H9 (cell line): ENCODE data around the gene ARID3A. TPM values are rescaled to one million over a fixed set of nuclear protein-coding genes. Genes with fewer than 3 reads are reported as not detected.

Experiments used
- DNase-seq: peaks from one replicate; pipeline ENCODE4 v3.0.0-alpha.2; 2017
- H2AFZ ChIP-seq: one replicate; pipeline ENCODE4 v1.6.1; 2013; ENCODE audit warnings: mild to moderate bottlenecking, low read length, control low read depth, moderate library complexity
- H2AK5ac ChIP-seq: 2 replicates; pipeline ENCODE4 v1.6.1; 2013; ENCODE audit warnings: low read length, control low read depth, mixed read lengths; ENCODE audit not compliant: insufficient read length
- H2BK120ac ChIP-seq: one replicate; pipeline ENCODE4 v1.6.1; 2013; ENCODE audit warnings: low read depth, mild to moderate bottlenecking, low read length, control low read depth, inconsistent platforms; ENCODE audit not compliant: poor library complexity, severe bottlenecking
- H2BK12ac ChIP-seq: 2 replicates; pipeline ENCODE4 v1.6.1; 2013; ENCODE audit warnings: low read length, control low read depth, mixed read lengths, low read depth; ENCODE audit not compliant: insufficient read length
- H2BK15ac ChIP-seq: 2 replicates; pipeline ENCODE4 v1.6.1; 2013; ENCODE audit warnings: low read depth, low read length, control low read depth
- H2BK20ac ChIP-seq: one replicate; pipeline ENCODE4 v1.6.1; 2013; ENCODE audit warnings: low read depth, mild to moderate bottlenecking, low read length, control low read depth, inconsistent platforms; ENCODE audit not compliant: poor library complexity, severe bottlenecking
- H2BK5ac ChIP-seq: 2 replicates; pipeline ENCODE4 v1.6.1; 2013; ENCODE audit warnings: low read length, control low read depth, mixed read lengths; ENCODE audit not compliant: insufficient read length
- H3K14ac ChIP-seq: 2 replicates; pipeline ENCODE4 v1.6.1; 2013; ENCODE audit warnings: low read length, control low read depth; ENCODE audit not compliant: insufficient read depth
- H3K18ac ChIP-seq: 2 replicates; pipeline ENCODE4 v1.6.1; 2013; ENCODE audit warnings: low read depth, mild to moderate bottlenecking, mixed read lengths, low read length, control low read depth; ENCODE audit not compliant: insufficient read length
- H3K23ac ChIP-seq: 2 replicates; pipeline ENCODE4 v1.6.1; 2013; ENCODE audit warnings: low read length, control low read depth, mixed read lengths, low read depth; ENCODE audit not compliant: insufficient read length
- H3K23me2 ChIP-seq: 2 replicates; pipeline ENCODE4 v1.6.1; 2013; ENCODE audit warnings: low read depth, mild to moderate bottlenecking, mixed read lengths, low read length, control low read depth; ENCODE audit not compliant: insufficient read length, poor library complexity, severe bottlenecking
- H3K27ac ChIP-seq: 2 replicates; pipeline ENCODE4 v1.5.1; 2013; ENCODE audit warnings: low read length, control low read depth, mixed read lengths, low read depth; ENCODE audit not compliant: insufficient read length
- H3K27me3 ChIP-seq: 2 replicates; pipeline ENCODE4 v1.6.1; 2013; ENCODE audit warnings: low read length, control low read depth, inconsistent platforms; ENCODE audit not compliant: insufficient read depth
- H3K4ac ChIP-seq: 2 replicates; pipeline ENCODE4 v1.6.1; 2013; ENCODE audit warnings: low read depth, mild to moderate bottlenecking, control low read depth, inconsistent platforms, low read length, moderate library complexity
- H3K4me1 ChIP-seq: 2 replicates; pipeline ENCODE4 v1.6.1; 2013; ENCODE audit warnings: low read length, control low read depth, inconsistent platforms; ENCODE audit not compliant: insufficient read depth
- H3K4me2 ChIP-seq: 2 replicates; pipeline ENCODE4 v1.6.1; 2013; ENCODE audit warnings: low read length, control low read depth, mixed read lengths; ENCODE audit not compliant: insufficient read length, insufficient read depth
- H3K56ac ChIP-seq: 2 replicates; pipeline ENCODE4 v1.6.1; 2013; ENCODE audit warnings: low read depth, mild to moderate bottlenecking, mixed read lengths, low read length, control low read depth; ENCODE audit not compliant: insufficient read length
- H3K79me1 ChIP-seq: 2 replicates; pipeline ENCODE4 v1.6.1; 2013; ENCODE audit warnings: low read depth, mild to moderate bottlenecking, moderate library complexity, low read length, control low read depth, inconsistent platforms; ENCODE audit not compliant: insufficient read depth, poor library complexity, severe bottlenecking
- H3K79me2 ChIP-seq: 2 replicates; pipeline ENCODE4 v1.6.1; 2013; ENCODE audit warnings: low read length, control low read depth, inconsistent platforms; ENCODE audit not compliant: insufficient read depth
- H3K9ac ChIP-seq: 2 replicates; pipeline ENCODE4 v1.6.1; 2013; ENCODE audit warnings: low read length, control low read depth, mixed read lengths; ENCODE audit not compliant: insufficient read length; ENCODE audit errors: extremely low read depth
- H3K9me3 ChIP-seq: one replicate; pipeline ENCODE4 v1.6.1; 2013; ENCODE audit warnings: low read depth, low read length, inconsistent platforms; ENCODE audit not compliant: control insufficient read depth
- H3T11ph ChIP-seq: one replicate; pipeline ENCODE4 v1.6.1; 2013; ENCODE audit warnings: mild to moderate bottlenecking, low read length, control low read depth, inconsistent platforms
- H4K20me1 ChIP-seq: one replicate; pipeline ENCODE4 v1.6.1; 2013; ENCODE audit not compliant: control insufficient read depth, insufficient read length, insufficient read depth
- H4K5ac ChIP-seq: 2 replicates; pipeline ENCODE4 v1.6.1; 2013; ENCODE audit warnings: low read depth, mild to moderate bottlenecking, mixed read lengths, low read length, control low read depth; ENCODE audit not compliant: insufficient read length
- H4K8ac ChIP-seq: replicated peaks from 2 replicates; pipeline ENCODE4 v1.6.1; 2013; ENCODE audit warnings: low read length, control low read depth, mixed read lengths, low read depth; ENCODE audit not compliant: insufficient read length
- H4K91ac ChIP-seq: 2 replicates; pipeline ENCODE4 v1.6.1; 2013; ENCODE audit warnings: low read depth, mild to moderate bottlenecking, moderate library complexity, mixed read lengths, low read length, control low read depth; ENCODE audit not compliant: insufficient read length
- H3K27ac Mint-ChIP-seq, 3 experiments: 2 replicates in 2 of 3; 3 replicates in 1 of 3; pipeline ENCODE4 v1.8.0; 2020 to 2021; ENCODE audit warnings: mixed read lengths in 3 of 3, mild to moderate bottlenecking in 1 of 3, moderate library complexity in 1 of 3
- H3K27me3 Mint-ChIP-seq: 2 replicates; pipeline ENCODE4 v1.8.0; 2021; ENCODE audit warnings: low read depth, mild to moderate bottlenecking, moderate library complexity, mixed read lengths
- H3K36me3 Mint-ChIP-seq, 3 experiments: 2 replicates in 2 of 3; 3 replicates in 1 of 3; pipeline ENCODE4 v1.8.0; 2020 to 2021; ENCODE audit warnings: low read depth in 3 of 3, mixed read lengths in 3 of 3; ENCODE audit not compliant: insufficient read depth in 1 of 3
- H3K4me1 Mint-ChIP-seq, 2 experiments: 2 replicates each; pipeline ENCODE4 v1.8.0; 2020; ENCODE audit warnings: mixed read lengths in 2 of 2
- H3K4me3 Mint-ChIP-seq, 2 experiments: 2 replicates in 1 of 2; 3 replicates in 1 of 2; pipeline ENCODE4 v1.8.0; 2020 to 2021; ENCODE audit warnings: mild to moderate bottlenecking in 2 of 2, mixed read lengths in 2 of 2, moderate library complexity in 1 of 2
- H3K9me3 Mint-ChIP-seq, 2 experiments: 2 replicates in 1 of 2; 3 replicates in 1 of 2; pipeline ENCODE4 v1.8.0; 2020; ENCODE audit warnings: mild to moderate bottlenecking in 2 of 2, mixed read lengths in 2 of 2, moderate library complexity in 1 of 2
- WGBS: extraction: QIAGEN DNeasy Blood & Tissue Kit; methylation state at CpG from one replicate; pipeline ENCODE4 v1.1.7; 2013; ENCODE audit warnings: missing lambda C conversion rate, low lambda C conversion rate, mixed read lengths; ENCODE audit not compliant: insufficient read length; ENCODE audit errors: extremely low coverage; 5-methylcytosine and 5-hydroxymethylcytosine counted together
- total RNA-seq: library from RNA; stranded (reverse); gene quantifications from 2 replicates; pipeline ENCODE4 v1.2.1, GENCODE V29; 2021
- TF ChIP-seq, protein P1 (sequence below): fragments of 200-600 bp; sonication (generic); conservative IDR thresholded peaks from 3 replicates; pipeline ENCODE4 v1.8.0; 2021; ENCODE audit warnings: antibody characterized with exemption, mild to moderate bottlenecking

Gene ARID3A
- total RNA-seq, 1 experiment from 2014 or later: 98.3 TPM

DNA sequence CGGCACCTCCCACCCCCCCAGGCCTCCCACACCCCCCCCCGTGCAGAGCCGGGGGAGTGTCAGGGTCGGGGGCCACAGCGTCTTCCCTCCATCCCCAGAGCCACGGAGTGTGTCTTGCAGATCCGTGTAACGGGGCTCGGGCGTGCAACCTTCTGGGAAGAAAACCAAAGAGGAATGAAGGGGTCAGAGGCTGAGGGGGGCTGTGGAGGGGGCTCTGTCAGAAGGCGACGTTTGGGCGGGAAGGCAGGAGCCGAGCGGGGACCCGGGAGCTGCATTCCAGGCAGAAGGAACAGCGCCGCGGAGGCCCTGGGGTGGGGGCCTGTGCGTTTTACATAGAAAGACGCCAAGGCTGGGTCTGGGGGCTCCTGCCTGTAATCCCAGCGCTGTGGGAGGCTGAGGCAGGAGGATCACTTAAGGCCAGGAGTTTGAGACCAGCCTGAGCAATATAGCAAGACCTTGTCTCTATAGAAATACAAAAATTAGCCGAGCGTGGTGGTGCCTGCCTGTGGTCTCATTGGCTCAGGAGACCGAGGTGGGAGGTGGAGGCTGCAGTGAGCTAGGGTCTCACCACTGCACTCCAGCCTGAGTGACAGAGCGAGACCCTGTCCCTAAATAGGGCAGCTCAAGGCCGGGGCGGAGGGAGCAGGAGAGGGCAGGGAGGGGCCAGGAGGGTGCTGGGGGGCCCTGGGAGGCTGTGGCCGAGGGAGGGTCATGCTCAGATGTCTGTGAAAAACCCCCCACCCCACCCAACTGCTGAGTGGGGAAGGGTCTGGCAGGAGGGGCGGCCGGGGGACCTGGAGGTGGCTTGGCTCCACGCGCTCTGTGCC is 27.8 kb downstream of the ARID3A start:
- Histone ChIP-seq H2BK12ac (no peak overlapping the region), H2BK15ac (no peak overlapping the region), H3K23ac (no peak overlapping the region), H2BK5ac (no peak overlapping the region), H3K9ac (no peak overlapping the region), H3K9me3 (no peaks in the 10 kb centered on the region), H2AK5ac (no peak overlapping the region), H3K4me1 (peaks cover 3% of the 10 kb centered on the region; the same call in 1 of the 2 replicates), H4K5ac (no peak overlapping the region), H4K20me1 (no peaks in the 10 kb centered on the region), H3K79me1 (peaks cover 3% of the 10 kb centered on the region), H3K79me2 (0 out of 2 replicates have a peak, but pooled peaks cover 3% of the 10 kb centered on the region), H3K14ac (no peak overlapping the region), H3K56ac (no peak overlapping the region), H2BK20ac (no peak overlapping the region), H2BK120ac (no peak overlapping the region), H3K4me2 (peak overlapping the region; percentile 18), H4K91ac (no peak overlapping the region), H3K4ac (no peak overlapping the region), H2AFZ (no peak overlapping the region), H3K23me2 (no peaks in the 10 kb centered on the region), H4K8ac (no peak overlapping the region), H3K27me3 (no peaks in the 10 kb centered on the region), H3K18ac (no peak overlapping the region), H3K27ac (no peak overlapping the region), H3T11ph (no peak overlapping the region)
- Mint-ChIP-seq H3K4me1 (peaks cover 4 to 39% of the 10 kb centered on the region in 2 experiments; a peak in 3 of 4 replicates), H3K4me3 (peak overlapping the region in 1 of 2 experiments; percentile 44; a peak in 1 of 5 replicates), H3K27me3 (no peaks in the 10 kb centered on the region; the same call in 1 of the 2 replicates), H3K27ac (peak overlapping the region; percentile 38 to 80 (median 73); a peak in 5 of 7 replicates), H3K36me3 (peaks cover 0 to 3% (median 0%) of the 10 kb centered on the region in 3 experiments; a peak in 1 of 7 replicates), H3K9me3 (no peaks in the 10 kb centered on the region)
- TF ChIP-seq, protein P1, sequence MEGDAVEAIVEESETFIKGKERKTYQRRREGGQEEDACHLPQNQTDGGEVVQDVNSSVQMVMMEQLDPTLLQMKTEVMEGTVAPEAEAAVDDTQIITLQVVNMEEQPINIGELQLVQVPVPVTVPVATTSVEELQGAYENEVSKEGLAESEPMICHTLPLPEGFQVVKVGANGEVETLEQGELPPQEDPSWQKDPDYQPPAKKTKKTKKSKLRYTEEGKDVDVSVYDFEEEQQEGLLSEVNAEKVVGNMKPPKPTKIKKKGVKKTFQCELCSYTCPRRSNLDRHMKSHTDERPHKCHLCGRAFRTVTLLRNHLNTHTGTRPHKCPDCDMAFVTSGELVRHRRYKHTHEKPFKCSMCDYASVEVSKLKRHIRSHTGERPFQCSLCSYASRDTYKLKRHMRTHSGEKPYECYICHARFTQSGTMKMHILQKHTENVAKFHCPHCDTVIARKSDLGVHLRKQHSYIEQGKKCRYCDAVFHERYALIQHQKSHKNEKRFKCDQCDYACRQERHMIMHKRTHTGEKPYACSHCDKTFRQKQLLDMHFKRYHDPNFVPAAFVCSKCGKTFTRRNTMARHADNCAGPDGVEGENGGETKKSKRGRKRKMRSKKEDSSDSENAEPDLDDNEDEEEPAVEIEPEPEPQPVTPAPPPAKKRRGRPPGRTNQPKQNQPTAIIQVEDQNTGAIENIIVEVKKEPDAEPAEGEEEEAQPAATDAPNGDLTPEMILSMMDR: no peak
- WGBS: no CpG with 5 or more reads among the region's 33 CpGs
- peak; percentile 49 for DNase-seq
